RWPE1 (cell line): Measurements from ENCODE around the gene ALDH1L1.

Experiments used
- CTCF ChIA-PET: fragments of 350-600 bp; sonication (Branson Sonifier 250); formaldehyde crosslinking; extraction: SDS; loops from one replicate; lab custom pipeline; 2021; lab: Yijun Ruan, JAX
- POLR2A ChIA-PET: fragments of 400-600 bp; formaldehyde crosslinking; extraction: SDS; loops from one replicate; lab custom pipeline; 2020; ENCODE audit warnings: antibody characterized with exemption; ENCODE audit not compliant: low non-redundant PET; lab: Yijun Ruan, JAX
- DNase-seq: peaks from one replicate; pipeline ENCODE4 v3.0.0; 2012; ENCODE audit warnings: low spot score
- H3K27ac ChIP-seq: fragments of 450-650 bp; 2 replicates; pipeline ENCODE4 v1.5.1; 2017
- TF ChIP-seq, protein P1 (sequence below): fragments of 450-650 bp; conservative IDR thresholded peaks from 2 replicates; pipeline ENCODE4 v1.5.1; 2017; ENCODE audit warnings: low read depth, mild to moderate bottlenecking

ALDH1L1 gene

DNA sequence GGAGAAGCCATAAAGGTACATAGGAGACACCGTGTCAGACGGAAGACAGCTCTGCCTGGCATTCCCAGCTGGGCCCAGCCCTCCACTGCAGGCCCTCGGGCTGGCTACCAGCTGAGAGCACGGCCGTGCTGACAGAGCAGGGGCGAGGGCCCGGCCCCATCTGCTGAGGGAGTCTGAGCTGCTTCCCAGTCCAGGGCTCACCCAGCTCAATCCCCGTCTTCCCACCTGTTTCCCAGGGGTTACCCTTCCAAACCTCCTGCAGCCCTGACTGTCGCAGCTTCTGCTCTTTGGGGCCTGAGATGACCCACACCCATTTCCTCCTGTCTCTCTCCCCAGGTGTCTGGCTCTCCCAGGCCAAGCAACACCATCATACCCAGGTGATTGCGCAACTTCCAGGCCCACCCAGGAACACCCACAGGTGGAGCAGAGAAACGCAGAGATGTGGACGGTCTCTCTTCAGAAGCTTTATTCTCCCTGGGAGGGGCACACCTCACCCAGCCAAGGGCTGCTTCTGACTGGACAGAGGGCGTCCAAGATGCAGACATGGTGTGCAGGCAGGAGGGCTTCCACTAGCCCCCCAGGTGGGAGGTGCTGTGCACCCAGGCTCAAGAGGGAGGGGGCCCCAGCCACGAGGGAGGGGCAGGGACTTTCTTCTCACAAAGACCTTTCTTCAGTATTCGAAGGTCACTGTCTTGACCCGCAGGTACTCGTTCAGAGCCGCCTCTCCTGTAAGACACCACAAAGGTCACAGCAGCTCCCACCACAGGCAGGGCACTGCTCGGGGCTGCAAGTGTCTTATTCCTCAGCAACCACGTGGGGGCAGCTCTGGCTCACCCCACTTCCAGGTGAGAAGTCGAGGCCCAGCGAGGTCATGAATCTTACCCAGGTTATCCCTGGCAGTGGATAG, 77.0 kb downstream of the ALDH1L1 start:
- no peak for DNase-seq
- TF ChIP-seq, protein P1, sequence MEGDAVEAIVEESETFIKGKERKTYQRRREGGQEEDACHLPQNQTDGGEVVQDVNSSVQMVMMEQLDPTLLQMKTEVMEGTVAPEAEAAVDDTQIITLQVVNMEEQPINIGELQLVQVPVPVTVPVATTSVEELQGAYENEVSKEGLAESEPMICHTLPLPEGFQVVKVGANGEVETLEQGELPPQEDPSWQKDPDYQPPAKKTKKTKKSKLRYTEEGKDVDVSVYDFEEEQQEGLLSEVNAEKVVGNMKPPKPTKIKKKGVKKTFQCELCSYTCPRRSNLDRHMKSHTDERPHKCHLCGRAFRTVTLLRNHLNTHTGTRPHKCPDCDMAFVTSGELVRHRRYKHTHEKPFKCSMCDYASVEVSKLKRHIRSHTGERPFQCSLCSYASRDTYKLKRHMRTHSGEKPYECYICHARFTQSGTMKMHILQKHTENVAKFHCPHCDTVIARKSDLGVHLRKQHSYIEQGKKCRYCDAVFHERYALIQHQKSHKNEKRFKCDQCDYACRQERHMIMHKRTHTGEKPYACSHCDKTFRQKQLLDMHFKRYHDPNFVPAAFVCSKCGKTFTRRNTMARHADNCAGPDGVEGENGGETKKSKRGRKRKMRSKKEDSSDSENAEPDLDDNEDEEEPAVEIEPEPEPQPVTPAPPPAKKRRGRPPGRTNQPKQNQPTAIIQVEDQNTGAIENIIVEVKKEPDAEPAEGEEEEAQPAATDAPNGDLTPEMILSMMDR = no peak
- ChIA-PET POLR2A (no interaction called here), CTCF (interaction anchor here (0.6 to 1.2 kb wide), 3 partner anchors 95 to 1465 kb away, joined by 3 to 5 read pairs (median 3); no protein-coding TSS in a partner anchor)
- H3K27ac ChIP-seq = no peak overlapping the region

DNA sequence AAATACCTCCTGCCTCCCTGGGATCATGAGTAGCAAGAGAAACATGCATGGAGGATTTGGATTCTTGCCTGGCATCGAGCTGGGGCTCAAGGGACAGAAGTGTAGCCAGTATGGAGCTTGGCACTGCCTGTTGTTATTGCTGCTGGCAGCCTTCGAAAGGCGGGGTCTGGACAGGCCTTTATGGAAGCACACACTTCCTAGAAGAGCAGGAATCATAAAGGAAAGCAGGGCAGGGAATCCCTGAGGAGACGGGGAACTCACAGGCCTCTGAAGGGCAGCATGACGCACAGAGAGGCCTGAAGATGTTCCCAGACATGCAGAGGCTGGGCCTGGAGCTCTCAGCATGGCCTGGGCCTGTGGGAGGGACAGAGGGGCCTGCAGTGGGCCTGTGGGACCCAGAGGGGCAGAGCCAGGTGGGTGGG, 77.8 kb downstream of the ALDH1L1 start:
- H3K27ac ChIP-seq = no peak overlapping the region
- CTCF ChIA-PET = interaction anchor here (0.5 to 1.0 kb wide), 5 partner anchors 10 to 1466 kb away, joined by 3 to 5 read pairs (median 3); no protein-coding TSS in a partner anchor
- TF ChIP-seq, protein P1 = no peak
- DNase-seq = no peak
- POLR2A ChIA-PET = no interaction called here

DNA sequence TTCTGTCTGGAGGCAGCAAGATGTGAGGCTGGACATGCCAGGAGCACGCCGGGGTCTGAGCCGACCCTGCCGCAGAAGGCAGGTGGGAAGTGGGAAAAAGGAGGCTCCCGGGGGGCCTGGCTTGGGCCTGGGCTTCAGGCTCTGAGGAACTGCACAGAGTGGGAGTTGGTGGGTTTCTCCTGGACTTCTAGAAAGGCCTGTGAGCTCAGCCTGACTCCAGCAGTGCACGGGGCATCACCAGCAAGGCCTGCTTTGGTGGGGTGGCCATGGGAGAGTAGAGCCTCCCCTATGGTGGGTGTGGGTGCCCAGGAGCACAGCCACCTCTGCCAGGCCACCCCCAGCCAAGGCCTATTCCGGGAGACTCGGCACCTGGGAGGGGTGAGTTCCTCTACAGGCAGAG, 78.4 kb downstream of the ALDH1L1 start:
- ChIA-PET POLR2A (no interaction called here), CTCF (interaction anchor here (0.5 to 1.0 kb wide), 3 partner anchors 10 to 98 kb away, joined by 3 to 4 read pairs (median 3); no protein-coding TSS in a partner anchor)
- TF ChIP-seq, protein P1 = no peak
- no peak overlapping the region for H3K27ac ChIP-seq
- no peak for DNase-seq

DNA sequence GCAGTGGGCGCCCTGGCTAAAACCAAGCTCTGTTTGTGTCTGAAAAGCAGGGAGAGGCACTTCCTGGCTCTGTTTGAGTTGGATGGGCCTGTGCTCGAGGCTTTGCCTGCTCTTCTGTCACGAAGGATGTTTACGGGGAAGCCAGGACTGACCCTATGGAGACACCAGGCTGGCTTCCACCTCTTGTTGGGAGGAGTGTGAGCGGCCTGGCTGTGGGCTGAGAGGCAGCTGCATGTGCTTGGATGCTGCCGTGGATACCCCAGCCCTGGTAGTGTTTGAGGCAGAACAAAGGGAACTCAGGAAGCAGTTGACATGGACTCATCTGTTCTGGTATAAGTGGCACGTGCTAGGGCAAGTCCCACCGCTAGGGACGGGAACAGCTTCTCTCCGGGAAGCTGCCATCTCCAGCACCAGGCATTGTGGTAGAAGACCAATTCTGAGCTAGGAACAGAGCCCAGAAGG, 78.8 kb downstream of the ALDH1L1 start:
- no peak for DNase-seq
- H3K27ac ChIP-seq = no peak overlapping the region
- ChIA-PET CTCF (interaction anchor here (0.9 kb wide), 1 partner anchor 11 kb away, joined by 4 read pairs; no protein-coding TSS in a partner anchor), POLR2A (no interaction called here)
- TF ChIP-seq, protein P1 = no peak

DNA sequence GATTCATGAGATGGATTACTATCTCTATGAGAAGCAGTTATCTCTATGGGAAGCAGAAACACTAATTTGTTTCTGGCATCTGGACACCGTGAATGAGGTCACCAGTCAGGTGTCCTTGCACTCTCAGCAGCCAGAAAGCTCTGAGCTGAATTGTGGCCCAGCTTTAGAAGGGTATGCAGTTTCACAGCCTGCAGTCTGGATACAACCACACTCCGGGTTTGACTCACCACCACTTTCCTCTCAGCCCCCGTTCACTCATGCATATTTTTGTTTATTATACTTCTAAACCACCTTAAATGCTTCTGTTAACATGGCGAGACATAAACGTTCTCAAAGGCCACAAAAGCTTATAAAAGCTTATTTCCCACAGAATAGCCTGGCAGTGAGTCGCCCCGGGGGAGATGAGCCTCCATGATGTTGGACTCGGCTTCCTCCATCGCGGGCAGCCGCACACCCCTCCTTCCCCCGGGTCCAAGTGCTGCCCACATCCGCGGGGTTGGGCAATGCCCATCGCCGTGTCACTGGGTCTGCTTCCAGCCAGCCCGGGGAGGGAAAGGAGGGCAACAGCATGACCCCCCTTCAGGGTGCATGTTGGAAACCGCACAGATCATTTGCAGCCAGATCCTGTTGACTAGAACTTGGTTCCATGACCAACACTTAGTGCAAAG, 79.6 kb downstream of the ALDH1L1 start:
- no peak overlapping the region for H3K27ac ChIP-seq
- no peak for DNase-seq
- CTCF ChIA-PET = no interaction called here
- POLR2A ChIA-PET = no interaction called here
- TF ChIP-seq, protein P1 = no peak

DNA sequence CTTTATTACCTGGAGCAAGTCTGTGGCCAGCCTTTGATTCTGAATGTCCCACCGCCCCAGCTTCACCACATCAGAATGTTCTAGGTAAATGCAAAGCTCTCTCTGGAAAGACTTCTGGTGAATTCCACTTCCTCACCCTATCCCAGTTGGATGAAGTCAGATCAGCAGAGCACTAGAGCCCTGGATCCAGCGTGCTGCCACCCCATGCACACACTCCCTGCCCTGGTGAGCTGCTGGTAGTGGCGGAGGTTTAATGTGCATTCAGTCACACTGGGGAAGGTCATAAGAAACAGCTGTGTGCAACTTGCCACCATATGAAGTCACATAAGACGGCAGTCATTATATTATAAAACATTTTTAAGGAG, 80.1 kb downstream of the ALDH1L1 start:
- no peak overlapping the region for H3K27ac ChIP-seq
- ChIA-PET CTCF (no interaction called here), POLR2A (no interaction called here)
- TF ChIP-seq, protein P1 = no peak
- no peak for DNase-seq
